Thymus (tissue), 11 donors: ENCODE results near the gene ASIC2. TPM values are rescaled to one million over a fixed set of nuclear protein-coding genes. Genes with fewer than 3 reads are reported as not detected.
A peak's percentile ranks its signal among the peaks of the same experiment; 100 is the strongest.

ENCODE experiments used
- DNase-seq, 9 donors: peaks; one replicate each; pipeline ENCODE4 v3.0.0-alpha.2; 2013; ENCODE audit warnings: low spot score in 9 of 9, low read depth in 6 of 9, missing footprints in 1 of 9
- H3K27ac ChIP-seq, 2 donors: one replicate each; pipeline ENCODE4 v1.5.1; 2013; ENCODE audit warnings: control low read depth in 1 of 2, low read depth in 1 of 2, low read length in 1 of 2, mild to moderate bottlenecking in 1 of 2, moderate library complexity in 1 of 2
- H3K27me3 ChIP-seq, 2 donors: one replicate each; pipeline ENCODE4 v1.5.1; 2013; ENCODE audit warnings: low read length in 1 of 2; ENCODE audit not compliant: control insufficient read depth in 2 of 2, insufficient read depth in 1 of 2
- H3K36me3 ChIP-seq, 2 donors: one replicate each; pipeline ENCODE4 v1.5.1; 2013; ENCODE audit warnings: low read length in 1 of 2, mild to moderate bottlenecking in 1 of 2, moderate library complexity in 1 of 2; ENCODE audit not compliant: control insufficient read depth in 2 of 2, insufficient read depth in 2 of 2
- H3K4me1 ChIP-seq, 2 donors: one replicate each; pipeline ENCODE4 v1.5.1; 2013; ENCODE audit warnings: low read length in 2 of 2; ENCODE audit not compliant: control insufficient read depth in 2 of 2, insufficient read depth in 2 of 2
- H3K4me3 ChIP-seq, 2 donors: one replicate each; pipeline ENCODE4 v1.5.1; 2013; ENCODE audit warnings: low read length in 2 of 2, control low read depth in 1 of 2, mild to moderate bottlenecking in 1 of 2
- H3K9me3 ChIP-seq, 2 donors: one replicate each; pipeline ENCODE4 v1.5.1; 2013; ENCODE audit warnings: low read length in 1 of 2, mild to moderate bottlenecking in 1 of 2; ENCODE audit not compliant: control insufficient read depth in 2 of 2, insufficient read depth in 1 of 2
- WGBS: extraction: QIAGEN DNeasy Blood & Tissue Kit; methylation state at CpG from one replicate; pipeline ENCODE4 v1.1.7; 2013; 5-methylcytosine and 5-hydroxymethylcytosine counted together
- polyA plus RNA-seq: library from polyadenylated mRNA; stranded (reverse); fragments of 200-250 nt; gene quantifications from one replicate; pipeline ENCODE4 v1.2.3, GENCODE V29; 2013
- total RNA-seq: library from RNA; stranded (reverse); fragments of 120-200 nt; gene quantifications from one replicate; pipeline ENCODE4 v1.2.4, GENCODE V29; 2013
- donor health status: healthy.

The ASIC2 gene
- total and polyA plus RNA-seq, 2 donors: 0.09 to 0.14 TPM

- H3K36me3 ChIP-seq: no peaks in the 10 kb centered on the region
- 49% methylated on average over 2 of the region's 2 CpGs for WGBS
- no peak overlapping the region for H3K27ac ChIP-seq
- H3K4me3 ChIP-seq: no peak overlapping the region
- DNase-seq: no peak
- H3K27me3 ChIP-seq: no peaks in the 10 kb centered on the region
- H3K4me1 ChIP-seq: no peaks in the 10 kb centered on the region
- H3K9me3 ChIP-seq: no peaks in the 10 kb centered on the region
These were observed 253.2 kb downstream of the ASIC2 start for GRCh38 chr17:33039874-33040273.

GRCh38 chr17:33038740-33039139, 254.4 kb downstream of the ASIC2 start:
- Histone ChIP-seq H3K4me3 (no peak overlapping the region), H3K27me3 (no peaks in the 10 kb centered on the region), H3K27ac (no peak overlapping the region), H3K36me3 (no peaks in the 10 kb centered on the region), H3K4me1 (no peaks in the 10 kb centered on the region), H3K9me3 (no peaks in the 10 kb centered on the region)
- 4% methylated on average over 3 of the region's 3 CpGs for WGBS
- no peak for DNase-seq

- WGBS: 98% methylated on average over 4 of the region's 4 CpGs
- Histone ChIP-seq H3K4me1 (no peaks in the 10 kb centered on the region), H3K27me3 (no peaks in the 10 kb centered on the region), H3K27ac (no peak overlapping the region), H3K9me3 (no peaks in the 10 kb centered on the region), H3K36me3 (no peaks in the 10 kb centered on the region), H3K4me3 (no peak overlapping the region)
- no peak for DNase-seq
These were observed 259.9 kb downstream of the ASIC2 start for GRCh38 chr17:33033176-33033575.

DNA sequence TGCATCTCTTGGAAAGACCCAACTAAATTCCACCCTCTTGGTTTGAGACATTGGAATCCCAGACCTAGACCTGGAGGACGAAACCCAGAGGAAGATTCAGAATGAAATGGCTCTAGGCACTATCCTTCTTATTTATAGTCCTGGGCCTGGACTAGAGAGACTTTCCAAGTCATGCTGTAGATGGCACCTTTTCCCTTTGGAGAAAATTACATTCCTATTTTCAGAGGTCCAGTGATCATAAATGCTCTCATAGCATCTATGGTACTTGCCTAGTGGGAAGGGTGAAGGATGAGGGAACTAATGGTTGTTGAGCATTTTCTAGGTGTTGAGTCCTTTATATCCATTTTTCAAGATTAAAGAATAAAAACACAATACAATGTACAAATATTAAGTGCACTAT, 264.3 kb downstream of the ASIC2 start:
- Histone ChIP-seq H3K27me3 (no peaks in the 10 kb centered on the region), H3K4me1 (no peaks in the 10 kb centered on the region), H3K9me3 (no peaks in the 10 kb centered on the region), H3K27ac (no peak overlapping the region), H3K4me3 (no peak overlapping the region), H3K36me3 (no peaks in the 10 kb centered on the region)
- 84% methylated on average over 1 of the region's 1 CpG for WGBS
- no peak for DNase-seq

DNA sequence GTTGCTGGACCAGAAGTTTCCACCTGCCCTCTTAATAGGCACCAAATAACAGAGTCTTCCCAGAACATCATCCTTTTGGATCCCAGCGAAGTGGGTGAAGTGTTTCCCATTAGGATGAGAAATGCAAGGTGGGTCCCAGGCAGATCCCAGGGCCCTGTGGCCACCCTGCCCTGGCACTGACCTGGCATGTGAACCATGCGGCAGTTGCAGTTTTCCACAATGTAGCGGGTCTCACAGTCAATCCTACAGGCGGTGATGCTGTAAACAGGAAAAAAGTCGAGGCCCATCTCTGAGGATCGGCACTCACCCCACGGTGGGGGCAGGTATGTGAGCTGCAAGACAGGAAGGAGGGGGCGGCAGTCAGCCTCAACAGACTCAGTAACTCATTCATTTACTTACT, 265.0 kb downstream of the ASIC2 start:
- no peaks in the 10 kb centered on the region for H3K27me3 ChIP-seq
- no peaks in the 10 kb centered on the region for H3K36me3 ChIP-seq
- WGBS: 88% methylated on average over 8 of the region's 8 CpGs
- H3K4me3 ChIP-seq: no peak overlapping the region
- no peaks in the 10 kb centered on the region for H3K9me3 ChIP-seq
- no peak for DNase-seq
- no peaks in the 10 kb centered on the region for H3K4me1 ChIP-seq
- no peak overlapping the region for H3K27ac ChIP-seq

DNA sequence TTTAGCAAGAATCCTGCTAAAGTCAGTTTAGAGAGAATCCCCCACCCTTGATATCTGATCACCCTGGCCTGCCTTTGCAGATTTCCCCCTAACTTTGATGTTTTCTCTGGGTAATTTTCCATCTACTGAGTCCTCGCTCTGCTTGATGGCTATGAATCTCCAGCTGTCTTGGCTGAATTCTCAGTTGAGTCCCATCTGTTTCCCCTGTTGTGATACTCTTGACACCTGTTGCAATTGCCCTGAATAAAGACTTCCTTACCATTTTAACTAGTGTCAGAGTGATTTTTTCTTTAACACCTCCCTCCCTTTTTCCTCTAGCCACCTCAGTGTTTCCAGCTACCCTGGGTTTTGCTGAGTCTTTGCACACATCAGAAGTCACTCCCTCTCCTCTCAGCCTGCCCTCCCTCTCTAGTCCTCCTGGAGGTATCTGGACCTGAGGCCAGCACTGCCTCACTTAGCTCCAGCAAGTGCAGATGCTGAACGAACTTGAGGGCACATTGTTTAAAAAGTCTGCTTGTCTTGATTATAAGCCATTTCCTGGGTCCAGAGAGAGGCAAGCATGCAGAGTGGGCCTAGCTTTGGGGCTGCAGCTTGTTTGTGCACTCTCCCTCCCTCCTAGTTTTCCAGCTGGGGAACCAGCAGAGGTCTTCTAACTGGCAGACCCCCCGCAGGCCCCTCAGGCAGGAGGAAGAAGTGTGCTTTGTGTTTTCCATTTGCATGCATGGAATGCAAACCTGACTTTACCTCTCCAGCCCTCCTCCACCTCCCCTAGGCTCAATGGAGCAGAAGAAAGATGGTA, 268.2 kb downstream of the ASIC2 start:
- H3K4me3 ChIP-seq: no peak overlapping the region
- no peaks in the 10 kb centered on the region for H3K36me3 ChIP-seq
- no peaks in the 10 kb centered on the region for H3K27me3 ChIP-seq
- no peaks in the 10 kb centered on the region for H3K4me1 ChIP-seq
- H3K27ac ChIP-seq: no peak overlapping the region
- peak in 1 of 9 donors; percentile 10 for DNase-seq
- WGBS: 84% methylated on average over 3 of the region's 3 CpGs
- H3K9me3 ChIP-seq: no peaks in the 10 kb centered on the region

DNA sequence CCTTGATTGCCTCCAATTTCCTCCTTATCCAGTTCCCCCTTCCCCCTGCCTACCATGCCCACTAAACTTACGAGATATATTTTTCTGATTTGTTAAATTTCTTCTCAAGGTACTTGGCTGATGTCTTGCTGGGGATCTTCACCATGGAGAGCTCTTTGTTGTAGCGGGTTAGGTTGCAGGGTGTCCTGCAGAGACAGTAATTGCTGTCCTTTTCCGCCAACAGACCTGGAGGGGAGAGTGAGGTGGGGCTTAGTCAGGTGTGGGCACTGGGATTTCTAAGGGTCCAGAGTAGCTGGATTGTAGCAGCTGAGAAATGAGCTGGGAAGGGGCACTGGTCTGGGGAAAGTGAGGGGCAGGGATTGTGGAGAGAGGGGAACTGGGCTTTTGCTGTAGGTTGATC, 269.3 kb downstream of the ASIC2 start:
- Histone ChIP-seq H3K27ac (no peak overlapping the region), H3K4me1 (no peaks in the 10 kb centered on the region), H3K27me3 (no peaks in the 10 kb centered on the region), H3K36me3 (no peaks in the 10 kb centered on the region), H3K9me3 (no peaks in the 10 kb centered on the region), H3K4me3 (no peak overlapping the region)
- WGBS: 83% methylated on average over 3 of the region's 3 CpGs
- no peak for DNase-seq

- Histone ChIP-seq H3K9me3 (no peaks in the 10 kb centered on the region), H3K4me3 (no peak overlapping the region), H3K4me1 (no peaks in the 10 kb centered on the region), H3K36me3 (no peaks in the 10 kb centered on the region), H3K27me3 (no peaks in the 10 kb centered on the region), H3K27ac (no peak overlapping the region)
- WGBS: 70% methylated on average over 12 of the region's 12 CpGs
- DNase-seq: no peak
These were observed 271.2 kb downstream of the ASIC2 start for GRCh38 chr17:33021731-33022408.

- H3K9me3 ChIP-seq: no peaks in the 10 kb centered on the region
- no peaks in the 10 kb centered on the region for H3K27me3 ChIP-seq
- H3K27ac ChIP-seq: no peak overlapping the region
- DNase-seq: no peak
- whole genome bisulfite sequencing: 96% methylated on average over 17 of the region's 17 CpGs
- H3K4me1 ChIP-seq: no peaks in the 10 kb centered on the region
- H3K36me3 ChIP-seq: no peaks in the 10 kb centered on the region
- no peak overlapping the region for H3K4me3 ChIP-seq
These were observed 273.8 kb downstream of the ASIC2 start for GRCh38 chr17:33019161-33019890.
